NCI-H345 (cell line): ENCODE measurements around the gene ATP6V1D.
A peak's percentile ranks its signal among the peaks of the same experiment; 100 is the strongest.
"Not testable (repeated sequence)": the region's sequence is repeated elsewhere in the genome, so short reads cannot be mapped to it uniquely, and the experiment has no call there.

Experiments used
- DNase-seq: peaks from one replicate; lab custom pipeline; 2025; lab: John Stamatoyannopoulos, UW

Gene ATP6V1D

DNA sequence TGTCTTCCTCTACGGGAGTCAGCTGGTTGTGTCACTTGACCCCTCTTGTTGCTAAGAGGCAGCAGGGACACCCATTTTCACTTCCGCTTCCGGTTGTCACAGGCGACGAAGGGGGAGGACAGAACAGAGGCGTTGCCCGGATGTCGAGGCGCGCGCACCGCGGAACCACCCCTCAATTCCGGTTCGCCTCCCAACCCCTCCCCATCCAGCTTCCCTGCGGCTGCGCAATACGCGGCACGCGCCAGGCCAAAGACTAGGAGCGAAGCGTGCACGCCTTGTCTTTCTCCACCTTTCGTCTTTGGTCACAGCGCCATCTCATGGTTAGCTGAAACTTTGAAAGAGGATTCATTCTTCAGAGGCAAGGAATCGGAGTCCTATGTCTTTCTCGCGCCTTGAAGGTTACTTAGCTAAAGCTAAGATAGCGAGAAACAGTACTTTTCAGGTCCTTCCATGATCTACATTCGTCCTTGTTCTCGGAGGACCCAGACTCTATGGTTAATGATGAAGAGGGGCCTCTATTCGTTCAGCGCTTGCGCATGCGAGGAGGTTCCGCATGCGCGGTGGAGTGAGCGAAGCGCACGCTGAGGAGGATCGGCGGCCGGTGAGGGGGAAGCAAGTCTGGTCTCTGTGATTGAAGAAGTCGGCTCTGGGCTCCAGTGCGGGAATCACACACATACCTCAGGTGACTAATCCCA lies at the start of gene ATP6V1D, which contains the start of gene EIF2S1:
Gene ATP6V1D, minus strand, starts transcription at position 30 of the 695 bp plus-strand sequence. CDS start 106 bp downstream, outside the sequence.
Gene EIF2S1, plus strand, starts transcription at position 554 of the 695 bp plus-strand sequence. CDS start 4,440 bp downstream, outside the sequence.
- DNase-seq: peak; percentile 99

DNA sequence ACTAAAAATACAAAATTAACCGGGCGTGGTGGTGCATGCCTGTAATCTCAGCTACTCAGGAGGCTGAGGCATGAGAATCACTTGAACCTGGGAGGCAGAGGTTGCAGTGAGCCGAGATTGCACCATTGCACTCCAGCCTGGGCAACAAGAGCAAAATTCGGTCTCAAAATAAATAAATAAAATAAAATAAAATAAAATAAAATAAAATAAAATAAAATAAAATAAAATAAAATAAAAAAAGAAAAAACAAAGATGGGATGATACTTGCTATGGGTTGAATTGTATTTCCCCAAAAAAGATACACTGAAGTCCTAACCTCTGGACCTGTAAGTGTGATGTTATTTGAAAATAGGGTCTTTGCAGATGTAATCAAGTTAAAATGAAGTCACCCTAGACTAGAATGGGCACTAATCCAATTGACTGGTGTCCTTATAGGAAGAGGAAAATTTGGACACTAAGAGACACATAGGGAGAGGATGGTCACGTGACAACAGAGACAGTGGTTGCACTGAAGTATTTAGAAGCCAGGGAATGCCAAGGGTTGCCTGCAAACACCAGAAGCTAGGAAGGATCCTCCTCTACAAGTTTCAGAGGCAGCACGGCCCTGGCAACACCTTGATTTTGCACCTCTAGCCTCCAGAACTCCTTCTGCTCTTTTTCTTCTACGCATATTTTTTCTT lies 48.7 kb upstream of the ATP6V1D start:
- DNase-seq: not testable (repeated sequence)

DNA sequence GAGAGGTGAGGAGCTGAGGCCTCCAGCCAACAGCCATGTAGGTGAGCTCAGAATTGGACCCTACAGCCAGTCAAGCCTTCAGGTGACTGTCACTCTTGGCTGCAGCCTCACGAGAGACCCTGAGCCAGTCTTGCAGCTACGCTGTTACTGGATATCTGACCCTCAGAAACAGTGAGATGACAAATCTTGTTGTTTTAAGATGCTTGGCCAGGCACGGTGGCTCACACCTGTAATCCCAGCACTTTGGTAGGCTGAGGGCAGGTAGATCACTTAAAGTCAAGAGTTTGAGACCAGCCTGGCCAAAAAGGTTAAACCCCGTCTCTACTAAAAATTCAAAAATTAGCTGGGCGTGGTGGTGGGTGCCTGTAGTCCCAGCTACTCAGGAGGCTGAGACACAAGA lies 46.2 kb upstream of the ATP6V1D start:
- no peak for DNase-seq

DNA sequence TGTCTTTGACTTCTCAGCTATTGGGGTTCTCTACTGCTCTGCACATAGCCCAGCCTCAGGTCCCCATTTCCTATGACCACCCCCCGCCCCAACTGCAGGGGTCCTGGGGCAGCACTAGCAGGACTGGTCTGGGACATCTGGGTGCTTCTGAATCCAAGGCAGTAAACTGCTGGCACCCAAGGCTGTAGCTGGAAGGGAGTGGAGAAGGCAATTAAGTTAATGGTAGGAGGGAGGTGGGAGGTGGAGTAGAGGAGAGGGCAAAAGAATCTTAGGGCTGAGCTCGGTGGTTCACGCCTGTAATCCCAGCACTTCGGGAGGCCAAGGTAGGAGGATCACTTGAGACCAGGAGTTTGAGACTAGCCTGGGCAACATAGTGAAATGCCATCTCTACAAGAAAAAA lies 40.8 kb upstream of the ATP6V1D start:
- DNase-seq: no peak

DNA sequence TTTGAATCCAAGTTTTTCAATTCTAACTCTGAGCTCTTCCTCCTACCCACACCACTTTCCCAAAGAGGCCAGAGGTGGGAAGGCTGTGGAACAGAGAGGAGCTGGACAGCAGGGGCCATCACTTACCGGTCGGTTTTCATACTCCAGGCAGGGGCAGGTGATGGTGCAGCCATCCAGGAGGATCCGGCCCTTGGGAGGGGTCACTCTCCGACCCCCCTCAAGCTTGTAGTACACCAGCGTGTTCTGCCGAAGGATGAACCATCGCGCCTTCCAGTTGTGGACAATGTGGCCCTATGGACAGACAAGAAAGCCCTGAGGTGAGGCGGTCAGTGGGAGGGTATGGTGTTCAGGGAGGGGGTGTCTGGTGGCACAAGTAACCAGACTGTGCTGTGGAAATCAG lies 37.9 kb upstream of the ATP6V1D start:
- DNase-seq: no peak

DNA sequence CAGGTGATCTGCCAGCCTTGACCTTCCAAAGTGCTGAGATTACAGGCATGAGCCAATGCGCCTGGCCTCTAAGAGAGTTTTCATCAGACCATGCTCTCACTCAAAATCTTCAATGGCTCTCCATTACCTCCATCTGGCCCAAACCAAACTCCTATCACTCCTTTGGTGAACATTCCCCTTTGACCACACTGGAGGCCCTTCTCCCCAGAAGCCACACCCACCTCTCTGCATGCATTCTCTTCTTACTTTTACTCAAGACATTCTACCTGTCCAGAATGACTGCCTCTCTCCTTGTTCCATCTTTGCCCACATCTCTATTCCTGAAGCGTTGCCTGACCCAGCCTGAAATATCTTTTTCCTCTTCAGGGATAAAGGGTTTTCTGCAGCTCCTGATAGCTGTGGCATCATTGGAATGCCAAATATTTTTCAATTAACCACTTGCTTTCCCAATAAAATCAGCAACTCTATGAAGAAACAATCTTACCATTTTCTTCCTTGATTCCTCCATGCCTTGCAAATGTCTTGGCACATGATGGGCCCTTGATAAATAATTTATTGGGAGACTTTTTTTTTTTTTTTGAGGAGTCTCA lies 36.9 kb upstream of the ATP6V1D start:
- no peak for DNase-seq

DNA sequence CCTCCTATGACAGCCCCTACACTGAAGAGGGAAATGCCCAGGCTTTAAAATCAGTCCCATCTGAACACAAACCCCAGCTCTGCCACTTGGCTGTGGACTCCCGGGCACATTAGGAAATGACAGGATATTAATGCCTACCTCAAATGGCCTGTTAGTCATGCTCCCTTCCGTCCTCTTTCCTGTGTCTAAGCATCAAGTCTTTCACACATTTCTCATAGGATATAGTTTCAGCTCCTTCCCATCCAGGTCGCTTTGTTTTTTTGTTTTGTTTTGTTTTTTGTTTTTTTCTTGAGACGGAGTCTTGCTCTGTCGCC lies 36.2 kb upstream of the ATP6V1D start:
- no peak for DNase-seq

DNA sequence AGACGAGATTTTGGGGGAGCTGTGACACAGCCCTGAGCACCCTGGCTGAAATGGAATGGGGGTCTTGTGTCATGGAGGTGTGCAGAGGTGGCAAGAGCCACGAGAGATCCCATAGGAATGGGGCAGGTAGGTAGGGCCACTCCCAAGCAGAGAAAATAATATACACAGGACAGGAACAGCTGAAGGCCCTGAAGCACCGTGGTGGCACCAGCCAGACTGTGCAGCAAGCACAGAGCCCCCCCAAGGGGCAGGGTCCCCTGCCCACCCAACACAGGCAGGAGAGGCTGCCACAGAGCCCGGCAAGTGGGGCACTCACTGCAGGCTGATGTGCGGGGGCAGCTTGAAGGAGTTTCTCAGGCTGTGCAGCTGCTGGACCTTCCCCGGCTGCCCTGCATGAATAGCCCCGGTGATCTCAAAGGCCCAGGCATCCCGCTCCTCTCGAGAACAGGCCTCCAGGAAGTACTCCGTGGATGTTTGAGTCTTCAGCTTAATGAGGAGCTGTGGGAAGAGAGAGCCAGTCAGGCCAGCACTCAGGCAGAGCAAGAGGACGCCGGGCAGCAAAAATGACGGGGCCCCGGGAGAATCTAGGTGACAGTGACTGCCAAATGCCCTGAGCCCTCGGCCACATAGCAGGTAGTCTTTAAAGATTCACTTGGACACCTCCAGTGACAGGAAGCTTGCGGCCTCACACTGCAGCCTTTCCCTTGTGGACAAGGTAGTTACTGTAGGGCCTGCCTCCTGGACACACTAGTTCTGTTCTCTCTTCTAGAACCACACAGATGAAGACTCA lies 35.7 kb upstream of the ATP6V1D start:
- DNase-seq: no peak

DNA sequence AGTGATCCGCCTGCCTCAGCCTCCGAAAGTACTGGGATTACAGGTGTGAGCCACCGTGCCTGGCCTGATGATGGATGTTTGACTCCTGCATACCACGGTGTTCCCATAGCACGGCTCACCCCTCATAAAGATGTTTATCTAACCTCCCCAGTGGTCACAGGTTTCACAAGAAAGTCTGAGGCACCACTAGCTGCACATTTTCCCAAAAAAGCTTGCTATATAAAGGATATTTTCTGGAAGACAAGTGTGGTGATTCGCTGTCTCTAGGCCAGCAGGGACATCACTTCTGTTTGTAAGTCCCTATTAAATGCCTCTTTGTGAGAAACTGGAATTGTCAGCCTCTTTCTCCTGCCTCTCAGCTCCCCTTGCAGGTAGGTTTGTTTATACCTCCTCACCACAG lies 34.1 kb upstream of the ATP6V1D start:
- DNase-seq: no peak

DNA sequence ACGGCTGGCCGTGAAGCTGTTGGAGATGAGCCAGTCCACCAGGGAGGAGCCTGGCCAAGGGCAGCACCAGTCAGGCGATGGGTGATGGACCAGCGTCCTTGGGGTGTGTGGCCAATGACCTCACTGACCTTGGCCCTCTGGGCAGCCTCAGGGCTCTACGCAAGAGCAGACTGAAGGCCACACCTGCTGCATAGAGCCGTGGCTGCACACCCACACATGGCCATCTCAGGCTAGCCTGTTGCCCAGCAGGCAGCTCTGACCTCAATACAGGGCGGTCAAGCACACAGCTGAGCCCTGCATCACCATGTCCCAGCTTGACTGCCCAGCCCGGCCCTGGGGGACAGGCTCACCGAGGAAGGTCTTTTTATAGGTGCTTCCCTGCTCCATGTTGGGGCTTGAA lies 33.2 kb upstream of the ATP6V1D start:
- no peak for DNase-seq

DNA sequence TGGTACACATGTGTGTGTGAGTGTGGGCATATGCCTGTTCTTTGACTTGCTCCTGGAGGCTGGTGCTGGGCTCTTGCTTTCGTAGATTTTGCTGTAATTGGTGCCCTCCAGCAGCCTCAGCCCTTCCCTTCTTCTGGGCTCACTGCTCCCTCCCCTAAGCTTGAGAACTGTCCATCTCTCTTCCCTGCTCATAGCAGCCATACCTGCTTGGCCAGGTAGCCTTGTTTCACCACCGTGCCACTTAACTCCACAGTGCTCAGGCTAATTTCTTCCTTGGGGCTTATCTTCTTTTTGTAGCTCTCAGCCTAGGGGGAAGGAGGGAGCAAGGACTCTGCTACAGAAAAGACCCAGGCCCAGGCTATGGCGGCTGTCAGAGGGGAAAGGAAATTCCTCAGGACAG lies 32.5 kb upstream of the ATP6V1D start:
- DNase-seq: no peak

DNA sequence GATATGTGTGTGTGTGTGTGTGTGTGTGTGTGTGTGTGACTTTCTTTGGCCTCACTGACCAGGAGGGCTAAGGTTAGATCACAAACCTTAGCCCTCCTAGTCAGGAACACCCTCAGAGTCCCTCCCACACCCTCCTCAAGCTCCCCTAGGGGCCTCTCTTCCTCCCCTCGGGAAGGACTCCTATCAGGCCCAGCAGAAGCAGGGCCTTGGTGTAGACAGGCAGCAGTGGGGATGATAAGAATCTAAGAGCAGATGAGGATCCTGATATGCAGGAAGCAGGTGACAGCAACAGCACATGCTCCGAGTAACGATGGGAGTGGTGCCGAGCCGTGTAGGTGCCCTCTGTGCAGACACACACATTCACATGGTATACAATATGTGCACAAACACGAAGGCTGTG lies 31.7 kb upstream of the ATP6V1D start:
- DNase-seq: no peak

DNA sequence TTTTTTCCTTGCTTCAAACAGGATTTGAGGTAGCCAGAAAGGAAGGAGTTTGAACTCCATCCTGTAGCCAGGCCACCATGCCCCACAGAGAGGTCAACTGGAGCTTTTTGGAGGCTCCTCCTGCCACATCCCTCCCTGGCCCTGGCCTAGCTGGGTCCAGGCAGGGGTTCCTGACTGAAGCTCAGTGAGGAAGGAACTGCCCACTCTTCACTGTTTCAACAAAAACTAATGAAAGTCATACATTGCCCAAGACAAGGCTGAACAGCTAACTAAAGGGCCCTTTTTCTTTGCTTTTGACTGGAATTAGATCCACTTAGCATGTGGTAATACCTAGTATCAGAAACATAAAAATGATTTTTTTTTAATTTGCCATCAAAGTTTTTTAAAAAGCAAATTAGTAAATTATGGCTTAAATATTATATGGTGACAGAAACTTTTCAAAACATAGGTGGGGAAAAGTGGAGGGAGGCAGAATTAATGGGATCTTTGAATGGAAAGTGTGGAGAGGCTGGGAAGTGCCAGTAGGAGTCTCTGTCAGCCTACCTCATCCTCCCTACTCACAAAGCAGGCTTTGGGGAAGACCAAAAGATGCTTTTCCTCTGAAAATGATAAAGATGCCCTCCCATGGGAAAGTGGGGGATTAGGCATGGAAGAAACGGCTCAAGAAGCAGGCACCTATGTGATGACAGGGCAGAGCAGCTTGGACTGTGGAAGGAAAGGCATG lies 30.4 kb upstream of the ATP6V1D start:
- DNase-seq: no peak

DNA sequence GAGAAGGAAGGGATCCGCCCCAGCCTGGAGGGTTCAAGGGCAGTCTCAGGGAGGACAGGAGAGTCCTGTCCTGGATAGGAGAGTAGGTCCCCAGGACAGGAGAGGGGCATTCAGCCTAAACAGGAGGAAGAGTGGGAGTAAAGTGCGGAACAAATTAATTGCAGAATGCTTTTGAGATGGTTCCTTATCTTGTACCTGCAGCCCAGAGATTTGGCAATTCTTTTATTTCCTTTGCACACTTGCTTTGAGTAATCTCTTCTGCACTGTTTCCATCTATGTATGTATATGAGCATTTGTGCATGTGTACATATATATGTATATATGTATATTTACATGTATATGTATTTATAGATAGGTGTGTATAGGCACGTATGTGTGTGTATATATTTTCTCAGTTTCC lies 29.7 kb upstream of the ATP6V1D start:
- DNase-seq: no peak

DNA sequence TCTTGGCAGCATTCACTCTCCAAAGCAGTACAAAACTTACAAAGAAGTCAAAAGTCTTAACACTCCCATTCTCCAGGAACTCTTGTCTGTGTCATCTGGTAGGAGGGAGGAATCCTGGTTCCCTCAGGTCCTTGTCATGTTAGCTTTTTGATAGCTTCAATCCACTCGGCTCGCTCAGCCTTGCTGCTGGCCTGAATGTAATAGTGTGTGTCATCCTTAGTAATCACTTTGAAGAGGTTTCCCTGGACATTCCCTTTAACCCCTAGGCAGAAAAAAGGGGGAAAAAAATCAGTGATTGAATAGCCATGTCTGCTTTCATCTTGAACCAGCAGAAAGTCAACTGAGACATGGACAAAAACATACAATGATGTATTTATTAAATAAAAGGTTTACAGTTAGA lies 27.6 kb upstream of the ATP6V1D start:
- no peak for DNase-seq

DNA sequence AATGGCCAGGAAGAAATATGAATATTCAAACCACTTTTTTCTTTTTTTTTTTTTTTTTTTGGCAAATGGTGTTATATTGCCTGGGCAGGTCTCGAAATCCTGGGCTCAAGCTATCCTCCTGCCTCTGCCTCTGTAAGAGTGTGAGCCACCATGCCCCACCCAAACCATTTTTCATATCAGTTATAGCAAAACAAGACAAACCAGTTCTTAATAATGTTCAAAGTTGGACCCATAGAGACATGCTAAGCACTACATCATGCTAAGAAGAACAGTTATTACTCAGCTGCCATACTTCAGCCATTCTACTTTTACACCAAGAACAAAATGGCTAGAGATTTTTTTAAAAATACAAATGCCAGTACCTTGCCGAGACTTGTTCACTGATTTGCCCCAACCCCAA lies 26.0 kb upstream of the ATP6V1D start:
- no peak for DNase-seq

DNA sequence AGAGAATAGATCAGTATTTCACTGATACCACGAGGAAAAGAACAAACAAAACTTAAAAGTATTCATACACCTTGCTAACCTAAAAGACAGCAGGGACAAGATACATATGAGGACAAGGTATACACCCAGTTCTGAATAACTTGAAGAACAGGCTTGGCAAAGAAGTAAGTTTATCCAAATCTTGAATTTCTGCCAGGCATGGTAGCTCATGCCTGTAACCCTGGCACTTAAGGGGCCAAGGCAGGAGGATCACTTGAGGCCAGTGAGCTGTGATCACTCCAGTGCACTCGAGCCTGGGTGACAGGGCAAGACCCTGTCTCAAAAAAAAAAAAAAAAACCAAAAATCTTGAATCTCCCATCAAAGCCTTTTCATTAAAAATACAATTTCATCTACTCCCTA lies 25.5 kb upstream of the ATP6V1D start:
- no peak for DNase-seq

DNA sequence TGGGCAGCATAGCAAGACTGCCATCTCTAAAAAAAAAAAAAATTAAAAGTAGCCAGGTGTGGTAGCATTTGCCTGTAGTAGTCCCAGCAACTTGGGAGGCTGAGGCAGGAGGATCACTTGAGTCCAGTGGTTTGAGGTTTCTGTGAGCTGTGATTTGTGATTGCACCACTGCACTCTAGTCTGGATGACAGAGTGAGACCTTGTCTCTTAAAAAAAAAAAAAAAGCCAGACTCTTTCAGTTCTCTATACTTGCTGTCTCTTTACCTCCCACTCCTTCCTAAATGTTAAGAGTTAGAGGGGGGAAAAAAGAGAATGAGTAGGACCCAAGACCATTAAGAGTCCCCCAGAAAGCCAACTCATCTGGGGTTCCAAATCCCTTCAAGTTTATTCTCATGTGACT lies 18.3 kb upstream of the ATP6V1D start:
- DNase-seq: no peak

DNA sequence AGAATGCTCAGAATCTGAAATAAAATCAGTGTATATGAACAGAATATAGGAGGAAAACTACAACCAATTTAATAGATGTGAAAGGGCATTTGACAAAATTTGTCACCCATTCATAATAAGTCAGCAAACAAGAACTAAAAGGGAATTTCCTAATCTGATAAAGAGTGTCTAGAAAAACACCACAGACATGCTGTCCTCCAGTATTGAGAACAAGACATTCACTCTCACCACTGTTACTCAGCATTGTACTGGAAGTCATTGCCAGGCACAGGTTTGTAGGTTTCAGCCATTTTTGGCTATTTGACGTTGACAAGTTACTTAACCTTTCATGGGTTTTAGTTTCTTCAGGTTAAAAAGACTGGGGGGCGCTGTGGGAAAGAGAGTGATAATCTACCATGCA lies 13.7 kb upstream of the ATP6V1D start:
- DNase-seq: no peak

DNA sequence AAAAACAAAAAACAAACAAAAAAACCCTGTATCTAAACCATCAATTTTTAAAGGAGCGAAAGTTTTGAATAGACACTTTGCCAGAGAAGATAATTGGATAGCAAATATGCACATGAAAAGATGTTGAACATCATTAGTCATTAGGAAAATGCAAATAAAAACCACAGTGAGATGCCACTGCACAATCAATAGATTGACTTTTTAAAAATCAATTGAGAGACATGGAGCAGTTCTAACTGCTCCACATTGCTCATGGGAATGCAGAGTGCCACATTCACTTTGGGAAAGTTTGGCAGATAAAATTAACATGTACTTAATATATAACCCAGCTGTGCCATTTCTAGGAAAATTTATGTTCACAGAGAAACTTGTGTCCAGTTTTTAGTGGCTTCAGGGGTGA lies 13.2 kb upstream of the ATP6V1D start:
- DNase-seq: no peak

DNA sequence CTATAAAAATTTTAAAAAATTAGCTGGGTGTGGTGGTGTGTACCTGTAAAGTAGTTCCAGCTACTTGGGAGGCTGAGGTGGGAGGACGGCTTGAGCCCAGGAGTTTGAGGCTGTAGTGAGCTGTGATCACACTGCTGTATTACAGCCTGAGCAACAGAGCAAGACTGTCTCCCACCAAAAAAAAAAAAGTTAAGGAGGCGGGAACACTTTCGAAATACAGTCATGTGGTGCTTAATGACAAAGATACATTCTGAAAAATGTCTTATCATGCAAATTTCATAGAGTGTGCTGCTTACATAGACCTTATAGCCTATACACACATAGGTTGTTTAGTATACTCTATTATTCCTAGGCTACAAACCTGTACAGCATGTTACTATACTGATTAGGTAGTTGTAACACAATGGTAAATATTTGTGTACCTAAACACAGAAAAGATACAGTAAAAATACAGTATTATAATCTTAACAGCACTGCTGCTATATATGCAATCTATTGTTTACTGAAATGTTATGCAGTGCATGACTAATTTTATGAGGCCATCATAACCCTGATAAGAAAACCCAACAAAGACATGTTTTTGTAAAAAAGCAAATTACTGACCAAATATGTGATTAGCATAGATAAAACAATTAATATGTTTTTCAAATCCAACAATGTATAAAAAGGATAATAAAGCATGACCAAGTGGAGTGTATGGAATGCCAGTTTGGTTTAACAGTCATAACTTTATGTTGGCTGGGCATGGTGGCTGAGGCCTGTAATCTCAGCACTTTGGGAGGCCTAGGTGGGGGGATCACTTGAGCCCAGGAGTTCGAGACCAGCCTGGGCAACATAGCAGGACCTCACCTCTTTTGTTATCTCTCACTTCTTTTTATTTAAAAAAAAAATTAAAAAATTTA lies 11.9 kb upstream of the ATP6V1D start:
- DNase-seq: no peak
